H9 (cell line): ENCODE results near the gene PEDS1. TPM values are rescaled to one million over a fixed set of nuclear protein-coding genes. Genes with fewer than 3 reads are reported as not detected.

Source experiments
- DNase-seq: peaks from one replicate; pipeline ENCODE4 v3.0.0-alpha.2; 2017
- H2AFZ ChIP-seq: one replicate; pipeline ENCODE4 v1.6.1; 2013; ENCODE audit warnings: mild to moderate bottlenecking, low read length, control low read depth, moderate library complexity
- H2AK5ac ChIP-seq: 2 replicates; pipeline ENCODE4 v1.6.1; 2013; ENCODE audit warnings: low read length, control low read depth, mixed read lengths; ENCODE audit not compliant: insufficient read length
- H2BK120ac ChIP-seq: one replicate; pipeline ENCODE4 v1.6.1; 2013; ENCODE audit warnings: low read depth, mild to moderate bottlenecking, low read length, control low read depth, inconsistent platforms; ENCODE audit not compliant: poor library complexity, severe bottlenecking
- H2BK12ac ChIP-seq: 2 replicates; pipeline ENCODE4 v1.6.1; 2013; ENCODE audit warnings: low read length, control low read depth, mixed read lengths, low read depth; ENCODE audit not compliant: insufficient read length
- H2BK15ac ChIP-seq: 2 replicates; pipeline ENCODE4 v1.6.1; 2013; ENCODE audit warnings: low read depth, low read length, control low read depth
- H2BK20ac ChIP-seq: one replicate; pipeline ENCODE4 v1.6.1; 2013; ENCODE audit warnings: low read depth, mild to moderate bottlenecking, low read length, control low read depth, inconsistent platforms; ENCODE audit not compliant: poor library complexity, severe bottlenecking
- H2BK5ac ChIP-seq: 2 replicates; pipeline ENCODE4 v1.6.1; 2013; ENCODE audit warnings: low read length, control low read depth, mixed read lengths; ENCODE audit not compliant: insufficient read length
- H3K14ac ChIP-seq: 2 replicates; pipeline ENCODE4 v1.6.1; 2013; ENCODE audit warnings: low read length, control low read depth; ENCODE audit not compliant: insufficient read depth
- H3K18ac ChIP-seq: 2 replicates; pipeline ENCODE4 v1.6.1; 2013; ENCODE audit warnings: low read depth, mild to moderate bottlenecking, mixed read lengths, low read length, control low read depth; ENCODE audit not compliant: insufficient read length
- H3K23ac ChIP-seq: 2 replicates; pipeline ENCODE4 v1.6.1; 2013; ENCODE audit warnings: low read length, control low read depth, mixed read lengths, low read depth; ENCODE audit not compliant: insufficient read length
- H3K23me2 ChIP-seq: 2 replicates; pipeline ENCODE4 v1.6.1; 2013; ENCODE audit warnings: low read depth, mild to moderate bottlenecking, mixed read lengths, low read length, control low read depth; ENCODE audit not compliant: insufficient read length, poor library complexity, severe bottlenecking
- H3K27ac ChIP-seq: 2 replicates; pipeline ENCODE4 v1.5.1; 2013; ENCODE audit warnings: low read length, control low read depth, mixed read lengths, low read depth; ENCODE audit not compliant: insufficient read length
- H3K27me3 ChIP-seq: 2 replicates; pipeline ENCODE4 v1.6.1; 2013; ENCODE audit warnings: low read length, control low read depth, inconsistent platforms; ENCODE audit not compliant: insufficient read depth
- H3K4ac ChIP-seq: 2 replicates; pipeline ENCODE4 v1.6.1; 2013; ENCODE audit warnings: low read depth, mild to moderate bottlenecking, control low read depth, inconsistent platforms, low read length, moderate library complexity
- H3K4me1 ChIP-seq: 2 replicates; pipeline ENCODE4 v1.6.1; 2013; ENCODE audit warnings: low read length, control low read depth, inconsistent platforms; ENCODE audit not compliant: insufficient read depth
- H3K4me2 ChIP-seq: 2 replicates; pipeline ENCODE4 v1.6.1; 2013; ENCODE audit warnings: low read length, control low read depth, mixed read lengths; ENCODE audit not compliant: insufficient read length, insufficient read depth
- H3K56ac ChIP-seq: 2 replicates; pipeline ENCODE4 v1.6.1; 2013; ENCODE audit warnings: low read depth, mild to moderate bottlenecking, mixed read lengths, low read length, control low read depth; ENCODE audit not compliant: insufficient read length
- H3K79me1 ChIP-seq: 2 replicates; pipeline ENCODE4 v1.6.1; 2013; ENCODE audit warnings: low read depth, mild to moderate bottlenecking, moderate library complexity, low read length, control low read depth, inconsistent platforms; ENCODE audit not compliant: insufficient read depth, poor library complexity, severe bottlenecking
- H3K79me2 ChIP-seq: 2 replicates; pipeline ENCODE4 v1.6.1; 2013; ENCODE audit warnings: low read length, control low read depth, inconsistent platforms; ENCODE audit not compliant: insufficient read depth
- H3K9ac ChIP-seq: 2 replicates; pipeline ENCODE4 v1.6.1; 2013; ENCODE audit warnings: low read length, control low read depth, mixed read lengths; ENCODE audit not compliant: insufficient read length; ENCODE audit errors: extremely low read depth
- H3K9me3 ChIP-seq: one replicate; pipeline ENCODE4 v1.6.1; 2013; ENCODE audit warnings: low read depth, low read length, inconsistent platforms; ENCODE audit not compliant: control insufficient read depth
- H3T11ph ChIP-seq: one replicate; pipeline ENCODE4 v1.6.1; 2013; ENCODE audit warnings: mild to moderate bottlenecking, low read length, control low read depth, inconsistent platforms
- H4K20me1 ChIP-seq: one replicate; pipeline ENCODE4 v1.6.1; 2013; ENCODE audit not compliant: control insufficient read depth, insufficient read length, insufficient read depth
- H4K5ac ChIP-seq: 2 replicates; pipeline ENCODE4 v1.6.1; 2013; ENCODE audit warnings: low read depth, mild to moderate bottlenecking, mixed read lengths, low read length, control low read depth; ENCODE audit not compliant: insufficient read length
- H4K8ac ChIP-seq: replicated peaks from 2 replicates; pipeline ENCODE4 v1.6.1; 2013; ENCODE audit warnings: low read length, control low read depth, mixed read lengths, low read depth; ENCODE audit not compliant: insufficient read length
- H4K91ac ChIP-seq: 2 replicates; pipeline ENCODE4 v1.6.1; 2013; ENCODE audit warnings: low read depth, mild to moderate bottlenecking, moderate library complexity, mixed read lengths, low read length, control low read depth; ENCODE audit not compliant: insufficient read length
- H3K27ac Mint-ChIP-seq, 3 experiments: 2 replicates in 2 of 3; 3 replicates in 1 of 3; pipeline ENCODE4 v1.8.0; 2020 to 2021; ENCODE audit warnings: mixed read lengths in 3 of 3, mild to moderate bottlenecking in 1 of 3, moderate library complexity in 1 of 3
- H3K27me3 Mint-ChIP-seq: 2 replicates; pipeline ENCODE4 v1.8.0; 2021; ENCODE audit warnings: low read depth, mild to moderate bottlenecking, moderate library complexity, mixed read lengths
- H3K36me3 Mint-ChIP-seq, 3 experiments: 2 replicates in 2 of 3; 3 replicates in 1 of 3; pipeline ENCODE4 v1.8.0; 2020 to 2021; ENCODE audit warnings: low read depth in 3 of 3, mixed read lengths in 3 of 3; ENCODE audit not compliant: insufficient read depth in 1 of 3
- H3K4me1 Mint-ChIP-seq, 2 experiments: 2 replicates each; pipeline ENCODE4 v1.8.0; 2020; ENCODE audit warnings: mixed read lengths in 2 of 2
- H3K4me3 Mint-ChIP-seq, 2 experiments: 2 replicates in 1 of 2; 3 replicates in 1 of 2; pipeline ENCODE4 v1.8.0; 2020 to 2021; ENCODE audit warnings: mild to moderate bottlenecking in 2 of 2, mixed read lengths in 2 of 2, moderate library complexity in 1 of 2
- H3K9me3 Mint-ChIP-seq, 2 experiments: 2 replicates in 1 of 2; 3 replicates in 1 of 2; pipeline ENCODE4 v1.8.0; 2020; ENCODE audit warnings: mild to moderate bottlenecking in 2 of 2, mixed read lengths in 2 of 2, moderate library complexity in 1 of 2
- CTCF ChIP-seq: fragments of 200-600 bp; sonication (generic); conservative IDR thresholded peaks from 3 replicates; pipeline ENCODE4 v1.8.0; 2021; ENCODE audit warnings: antibody characterized with exemption, mild to moderate bottlenecking
- WGBS: extraction: QIAGEN DNeasy Blood & Tissue Kit; methylation state at CpG from one replicate; pipeline ENCODE4 v1.1.7; 2013; ENCODE audit warnings: missing lambda C conversion rate, low lambda C conversion rate, mixed read lengths; ENCODE audit not compliant: insufficient read length; ENCODE audit errors: extremely low coverage; 5-methylcytosine and 5-hydroxymethylcytosine counted together
- total RNA-seq: library from RNA; stranded (reverse); gene quantifications from 2 replicates; pipeline ENCODE4 v1.2.1, GENCODE V29; 2021

The PEDS1 gene
- total RNA-seq, 1 experiment from 2014 or later: 29.3 TPM

DNA sequence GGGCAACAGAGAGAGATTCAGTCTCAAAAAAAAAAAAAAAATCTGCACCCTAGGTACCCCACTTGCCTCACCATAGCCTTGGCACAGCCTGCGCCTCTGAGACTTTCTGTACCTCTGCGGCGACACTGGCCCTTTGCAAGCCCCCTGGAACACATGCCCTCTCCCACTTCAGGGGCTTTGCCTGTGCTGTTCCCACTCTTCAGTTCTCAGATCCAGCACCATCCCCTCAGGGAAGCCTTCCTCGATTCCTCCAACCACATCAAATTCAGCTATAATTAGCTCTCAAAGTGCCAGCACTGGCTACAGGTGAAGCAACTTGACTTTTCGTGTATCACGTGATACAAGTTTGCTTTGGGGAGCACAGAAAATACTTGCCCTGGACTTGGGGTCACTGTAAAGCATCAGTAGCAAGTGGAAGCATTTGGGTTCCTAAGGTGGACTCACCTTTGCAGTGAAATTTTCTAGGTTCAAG is 38.4 kb downstream of the PEDS1 start:
- H4K20me1 ChIP-seq: no peaks in the 10 kb centered on the region
- no peaks in the 10 kb centered on the region for H3K9me3 ChIP-seq
- H4K8ac ChIP-seq: no peak overlapping the region
- no peak overlapping the region for H2AK5ac ChIP-seq
- H3K23me2 ChIP-seq: peaks cover 19% of the 10 kb centered on the region
- peak overlapping the region; percentile 93 for H3K4me2 ChIP-seq
- H2BK5ac ChIP-seq: no peak overlapping the region
- H4K5ac ChIP-seq: no peak overlapping the region
- H3K4me1 ChIP-seq: peaks cover 6% of the 10 kb centered on the region
- TF ChIP-seq CTCF: no peak
- no peak overlapping the region for H2BK120ac ChIP-seq
- no peak overlapping the region for H3K56ac ChIP-seq
- no peak overlapping the region for H3K14ac ChIP-seq
- no peak overlapping the region for H2AFZ ChIP-seq
- H3K79me2 ChIP-seq: peaks cover 22% of the 10 kb centered on the region; the same call in 1 of the 2 replicates
- no CpG with 5 or more reads among the region's 6 CpGs for WGBS
- DNase-seq: no peak
- Mint-ChIP-seq H3K27me3 (no peaks in the 10 kb centered on the region), H3K4me1 (peaks cover 41 to 43% of the 10 kb centered on the region in 2 experiments), H3K9me3 (no peaks in the 10 kb centered on the region), H3K27ac (peak overlapping the region in 2 of 3 experiments; percentile 7 to 26; a peak in 1 of 7 replicates), H3K36me3 (peaks cover 0 to 11% (median 10%) of the 10 kb centered on the region in 3 experiments; a peak in 4 of 7 replicates), H3K4me3 (peak overlapping the region; percentile 79 to 99)
- H3T11ph ChIP-seq: no peak overlapping the region
- no peak overlapping the region for H2BK15ac ChIP-seq
- H3K23ac ChIP-seq: no peak overlapping the region
- no peak overlapping the region for H3K18ac ChIP-seq
- H3K4ac ChIP-seq: no peak overlapping the region
- peaks cover 3% of the 10 kb centered on the region for H3K79me1 ChIP-seq
- H3K9ac ChIP-seq: peak overlapping the region; percentile 56
- H2BK12ac ChIP-seq: no peak overlapping the region
- H4K91ac ChIP-seq: no peak overlapping the region
- no peak overlapping the region for H2BK20ac ChIP-seq
- no peak overlapping the region for H3K27ac ChIP-seq
- H3K27me3 ChIP-seq: no peaks in the 10 kb centered on the region
